Ishikawa (cell line): Measurements from ENCODE around the gene PLA2G4E.

Source experiments
- CEBPB ChIP-seq: IDR thresholded peaks from 2 replicates; pipeline ENCODE4 v1.6.1; 2012
- CREB1 ChIP-seq: IDR thresholded peaks from 2 replicates; pipeline ENCODE4 v1.6.1; 2012; ENCODE audit warnings: low read depth
- EGR1 ChIP-seq: IDR thresholded peaks from 2 replicates; pipeline ENCODE4 v1.6.1; 2012
- EP300 ChIP-seq: IDR thresholded peaks from 2 replicates; pipeline ENCODE4 v1.6.1; 2012; ENCODE audit warnings: borderline replicate concordance
- FOXM1 ChIP-seq: IDR thresholded peaks from 2 replicates; pipeline ENCODE4 v1.6.1; 2012; ENCODE audit warnings: low read depth, borderline replicate concordance
- MAX ChIP-seq: IDR thresholded peaks from 2 replicates; pipeline ENCODE4 v1.6.1; 2012
- NFIC ChIP-seq: IDR thresholded peaks from 2 replicates; pipeline ENCODE4 v1.6.1; 2012
- RAD21 ChIP-seq: IDR thresholded peaks from 2 replicates; pipeline ENCODE4 v1.6.1; 2012; ENCODE audit warnings: low read depth
- REST ChIP-seq: IDR thresholded peaks from 2 replicates; pipeline ENCODE4 v1.6.1; 2012; ENCODE audit warnings: low read depth, mild to moderate bottlenecking
- TAF1 ChIP-seq: IDR thresholded peaks from 2 replicates; pipeline ENCODE4 v1.6.1; 2012; ENCODE audit warnings: low read depth, mild to moderate bottlenecking
- TCF12 ChIP-seq: IDR thresholded peaks from 2 replicates; pipeline ENCODE4 v1.6.1; 2012; ENCODE audit warnings: low read depth
- TEAD4 ChIP-seq: IDR thresholded peaks from 2 replicates; pipeline ENCODE4 v1.6.1; 2012
- USF1 ChIP-seq: IDR thresholded peaks from 2 replicates; pipeline ENCODE4 v1.6.1; 2012
- YY1 ChIP-seq: IDR thresholded peaks from 2 replicates; pipeline ENCODE4 v1.6.1; 2012; ENCODE audit warnings: low read depth
- ZBTB7A ChIP-seq: IDR thresholded peaks from 2 replicates; pipeline ENCODE4 v1.6.1; 2012; ENCODE audit warnings: low read depth

The PLA2G4E gene

GRCh38 chr15:41981371-41982132 is 39.3 kb downstream of the PLA2G4E start:
- TF ChIP-seq CREB1: no peak
- no peak for TF ChIP-seq NFIC
- TF ChIP-seq TEAD4: no peak
- TF ChIP-seq FOXM1: no peak
- TF ChIP-seq TAF1: no peak
- no peak for TF ChIP-seq USF1
- TF ChIP-seq REST: no peak
- no peak for TF ChIP-seq EP300
- no peak for TF ChIP-seq YY1

GRCh38 chr15:41980654-41981323 is 40.1 kb downstream of the PLA2G4E start:
- TF ChIP-seq RAD21: no peak
- no peak for TF ChIP-seq MAX
- TF ChIP-seq TCF12: no peak
- TF ChIP-seq ZBTB7A: no peak
- TF ChIP-seq CEBPB: no peak
- no peak for TF ChIP-seq FOXM1
- TF ChIP-seq NFIC: no peak
- TF ChIP-seq EGR1: no peak
- TF ChIP-seq EP300: no peak
- no peak for TF ChIP-seq USF1

- no peak for TF ChIP-seq TCF12
- TF ChIP-seq FOXM1: no peak
- TF ChIP-seq CEBPB: no peak
These were observed 41.2 kb downstream of the PLA2G4E start for GRCh38 chr15:41979493-41980266.

GRCh38 chr15:41978534-41978933 is 42.3 kb downstream of the PLA2G4E start:
- TF ChIP-seq CEBPB (no peak), YY1 (no peak), USF1 (no peak), RAD21 (no peak), TEAD4 (no peak), EGR1 (no peak), MAX (no peak), REST (no peak), EP300 (no peak), CREB1 (no peak), NFIC (no peak), ZBTB7A (no peak), TCF12 (no peak), FOXM1 (no peak), TAF1 (no peak)

GRCh38 chr15:41977757-41978383 is 43.0 kb downstream of the PLA2G4E start:
- TF ChIP-seq TCF12 (no peak), EGR1 (no peak), TEAD4 (no peak), USF1 (no peak), FOXM1 (no peak), RAD21 (no peak), NFIC (no peak), CEBPB (no peak), MAX (no peak), CREB1 (no peak), ZBTB7A (no peak), REST (no peak), TAF1 (no peak), EP300 (no peak), YY1 (no peak)
